Retinal pigment epithelial cell (primary cell): ENCODE measurements around the gene OPRL1.

Experiments used
- DNase-seq: peaks from one replicate; pipeline ENCODE4 v3.0.0-alpha.2; 2010; ENCODE audit warnings: low read depth
- H3K4me3 ChIP-seq: 2 replicates; pipeline ENCODE4 v1.5.1; 2011; ENCODE audit warnings: mild to moderate bottlenecking, low read length, control low read depth, moderate library complexity
- CTCF ChIP-seq: conservative IDR thresholded peaks from 2 replicates; pipeline ENCODE4 v1.5.1; 2011; ENCODE audit warnings: low read depth, low read length, control low read depth, inconsistent platforms

Gene OPRL1

GRCh38 chr20:64140061-64140931 lies 60.4 kb downstream of the OPRL1 start:
- TF ChIP-seq CTCF = no peak
- no peak overlapping the region for H3K4me3 ChIP-seq
- DNase-seq = no peak

GRCh38 chr20:64140956-64141355 lies 61.1 kb downstream of the OPRL1 start:
- TF ChIP-seq CTCF = no peak
- no peak overlapping the region for H3K4me3 ChIP-seq
- no peak for DNase-seq

- no peak overlapping the region for H3K4me3 ChIP-seq
- no peak for DNase-seq
- TF ChIP-seq CTCF = no peak
These were observed 62.7 kb downstream of the OPRL1 start for GRCh38 chr20:64142590-64142989.

- no peak for TF ChIP-seq CTCF
- no peak for DNase-seq
These were observed 63.3 kb downstream of the OPRL1 start for GRCh38 chr20:64143018-64143801.

GRCh38 chr20:64144144-64144912 lies 64.4 kb downstream of the OPRL1 start:
- no peak for TF ChIP-seq CTCF
- no peak overlapping the region for H3K4me3 ChIP-seq
- no peak for DNase-seq

More at GRCh38 chr20:64143018-64143801, 63.3 kb downstream of the OPRL1 start:
- no peak overlapping the region for H3K4me3 ChIP-seq

- peak; percentile 19 for TF ChIP-seq CTCF
- no peak overlapping the region for H3K4me3 ChIP-seq
- no peak for DNase-seq
These were observed 65.8 kb downstream of the OPRL1 start for GRCh38 chr20:64145458-64146300.
